ENCODE results near the gene CDC16.

Gene CDC16

GRCh38 chr13:114235697-114236096 lies 1.0 kb downstream of the CDC16 start:
- H3K36me3 ChIP-seq (ENCODE audit: insufficient read depth, low read length) = peaks cover 23% of the 10 kb centered on the region; the same call in 1 of the 2 replicates
- peaks cover 29% of the 10 kb centered on the region for H3K4me1 ChIP-seq (ENCODE audit: insufficient read depth, low read length, poor library complexity, severe bottlenecking)
- no peaks in the 10 kb centered on the region for H3K27me3 ChIP-seq (ENCODE audit: insufficient read depth, low read length, poor library complexity, severe bottlenecking)
- peak overlapping the region; percentile 97 for H3K9ac ChIP-seq (ENCODE audit: low read depth, low read length, poor library complexity, severe bottlenecking)
- H3K9me3 ChIP-seq (ENCODE audit: insufficient read depth, low read depth, low read length) = no peaks in the 10 kb centered on the region
- peak overlapping the region; percentile 97 for H3K4me2 ChIP-seq (ENCODE audit: low read depth, low read length, poor library complexity, severe bottlenecking)
- H4K20me1 ChIP-seq (ENCODE audit: insufficient read depth, low read length, poor library complexity, severe bottlenecking) = peaks cover 17% of the 10 kb centered on the region
- H3F3A ChIP-seq (ENCODE audit: low read depth) = peaks cover 8% of the 10 kb centered on the region
- TF ChIP-seq EZH2phosphoT487 (IDR thresholded peaks at IDR 0.05; ENCODE audit: borderline replicate concordance) (no peak), CTCF (conservative IDR thresholded peaks at IDR 0.05; ENCODE audit: low read length) (no peak)
- H2AFZ ChIP-seq (ENCODE audit: low read length) = no peak overlapping the region
- peak overlapping the region; percentile 98 for H3K4me3 ChIP-seq (ENCODE audit: low read length, poor library complexity, severe bottlenecking)
- no peaks in the 10 kb centered on the region for H3K9me2 ChIP-seq (replicated peaks; ENCODE audit: low read depth, low read length)
- H3K79me2 ChIP-seq (ENCODE audit: insufficient read depth, low read length) = peaks cover 43% of the 10 kb centered on the region

- peaks cover 8% of the 10 kb centered on the region for H3F3A ChIP-seq (ENCODE audit: low read depth)
- H3K9ac ChIP-seq (ENCODE audit: low read depth, low read length, poor library complexity, severe bottlenecking) = peak overlapping the region; percentile 97
- no peak for TF ChIP-seq EZH2phosphoT487 (IDR thresholded peaks at IDR 0.05; ENCODE audit: borderline replicate concordance)
- TF ChIP-seq CTCF (conservative IDR thresholded peaks at IDR 0.05; ENCODE audit: low read length) = no peak
- H3K4me3 ChIP-seq (ENCODE audit: low read length, poor library complexity, severe bottlenecking) = peak overlapping the region; percentile 98
- H3K79me2 ChIP-seq (ENCODE audit: insufficient read depth, low read length) = peaks cover 43% of the 10 kb centered on the region
- H4K20me1 ChIP-seq (ENCODE audit: insufficient read depth, low read length, poor library complexity, severe bottlenecking) = peaks cover 17% of the 10 kb centered on the region
- H3K27me3 ChIP-seq (ENCODE audit: insufficient read depth, low read length, poor library complexity, severe bottlenecking) = no peaks in the 10 kb centered on the region
- H3K9me2 ChIP-seq (replicated peaks; ENCODE audit: low read depth, low read length) = no peaks in the 10 kb centered on the region
- H3K9me3 ChIP-seq (ENCODE audit: insufficient read depth, low read depth, low read length) = no peaks in the 10 kb centered on the region
- H2AFZ ChIP-seq (ENCODE audit: low read length) = no peak overlapping the region
- H3K4me1 ChIP-seq (ENCODE audit: insufficient read depth, low read length, poor library complexity, severe bottlenecking) = peaks cover 33% of the 10 kb centered on the region
- H3K36me3 ChIP-seq (ENCODE audit: insufficient read depth, low read length) = peaks cover 28% of the 10 kb centered on the region; the same call in 1 of the 2 replicates
- peak overlapping the region; percentile 97 for H3K4me2 ChIP-seq (ENCODE audit: low read depth, low read length, poor library complexity, severe bottlenecking)
Observed at GRCh38 chr13:114236227-114236626, 1.5 kb downstream of the CDC16 start.

- H3K9ac ChIP-seq (ENCODE audit: low read depth, low read length, poor library complexity, severe bottlenecking) = peak overlapping the region; percentile 4
- H3F3A ChIP-seq (ENCODE audit: low read depth) = peaks cover 8% of the 10 kb centered on the region
- H3K9me3 ChIP-seq (ENCODE audit: insufficient read depth, low read depth, low read length) = no peaks in the 10 kb centered on the region
- H3K27me3 ChIP-seq (ENCODE audit: insufficient read depth, low read length, poor library complexity, severe bottlenecking) = no peaks in the 10 kb centered on the region
- H3K4me3 ChIP-seq (ENCODE audit: low read length, poor library complexity, severe bottlenecking) = no peak overlapping the region
- H4K20me1 ChIP-seq (ENCODE audit: insufficient read depth, low read length, poor library complexity, severe bottlenecking) = peaks cover 17% of the 10 kb centered on the region
- H3K9me2 ChIP-seq (replicated peaks; ENCODE audit: low read depth, low read length) = no peaks in the 10 kb centered on the region
- H3K79me2 ChIP-seq (ENCODE audit: insufficient read depth, low read length) = peaks cover 43% of the 10 kb centered on the region
- peaks cover 39% of the 10 kb centered on the region; the same call in 1 of the 2 replicates for H3K36me3 ChIP-seq (ENCODE audit: insufficient read depth, low read length)
- H3K4me2 ChIP-seq (ENCODE audit: low read depth, low read length, poor library complexity, severe bottlenecking) = peak overlapping the region; percentile 10
- TF ChIP-seq EZH2phosphoT487 (IDR thresholded peaks at IDR 0.05; ENCODE audit: borderline replicate concordance) (no peak), CTCF (conservative IDR thresholded peaks at IDR 0.05; ENCODE audit: low read length) (no peak)
- no peak overlapping the region for H2AFZ ChIP-seq (ENCODE audit: low read length)
- peaks cover 36% of the 10 kb centered on the region for H3K4me1 ChIP-seq (ENCODE audit: insufficient read depth, low read length, poor library complexity, severe bottlenecking)
Observed at GRCh38 chr13:114237415-114238112, 2.9 kb downstream of the CDC16 start.

All from Loucy (cell line).